IMR-90 (cell line): ENCODE measurements around the gene ITPR3. TPM values are rescaled to one million over a fixed set of nuclear protein-coding genes. Genes with fewer than 3 reads are reported as not detected.

Source experiments
- ATAC-seq: fragments of 200-7000 bp; cut with Tn5 transposase; 2 replicates; pipeline ENCODE4 v1.9.1; 2020; ENCODE audit warnings: low read depth, mild to moderate bottlenecking, moderate library complexity
- BruUV-seq: library from RNA; stranded (reverse); fragments of 400-500 nt; replicated peaks from 2 replicates; lab custom pipeline; 2021; lab: Mats Ljungman, UMichigan
- CTCF ChIA-PET: fragments of 300-600 bp; formaldehyde crosslinking; extraction: SDS; loops from one replicate; lab custom pipeline; 2021; ENCODE audit warnings: antibody characterized with exemption; lab: Yijun Ruan, JAX
- POLR2A ChIA-PET: fragments of 300-600 bp; sonication (Branson Sonifier 250); formaldehyde crosslinking; loops from one replicate; lab custom pipeline; 2022; ENCODE audit warnings: antibody characterized with exemption; ENCODE audit not compliant: unreplicated experiment; lab: Charles Lee
- DNase-seq: peaks from one replicate; pipeline ENCODE4 v3.0.0; 2013
- H2AFZ ChIP-seq: replicated peaks from 2 replicates; pipeline ENCODE3; 2013; ENCODE audit warnings: low read length, mild to moderate bottlenecking; ENCODE audit not compliant: poor library complexity
- H2AK5ac ChIP-seq: 2 replicates; pipeline ENCODE4 v1.6.1; 2013; ENCODE audit warnings: low read depth, low read length, inconsistent platforms
- H2AK9ac ChIP-seq: replicated peaks from 2 replicates; pipeline ENCODE3; 2013; ENCODE audit warnings: mild to moderate bottlenecking, low read depth, low read length, moderate library complexity; ENCODE audit not compliant: poor library complexity
- H2BK120ac ChIP-seq: 2 replicates; pipeline ENCODE4 v1.6.1; 2013; ENCODE audit warnings: low read depth, low read length, inconsistent platforms
- H2BK15ac ChIP-seq: 3 replicates; pipeline ENCODE4 v1.6.1; 2013; ENCODE audit warnings: low read depth, low read length, inconsistent platforms
- H2BK20ac ChIP-seq: 2 replicates; pipeline ENCODE4 v1.6.1; 2013; ENCODE audit warnings: low read depth, mild to moderate bottlenecking, inconsistent platforms, low read length, moderate library complexity
- H2BK5ac ChIP-seq: 2 replicates; pipeline ENCODE4 v1.6.1; 2013; ENCODE audit warnings: mild to moderate bottlenecking, low read depth, low read length, inconsistent platforms; ENCODE audit not compliant: poor library complexity, severe bottlenecking
- H3K14ac ChIP-seq: replicated peaks from 2 replicates; pipeline ENCODE4 v1.6.1; 2013; ENCODE audit warnings: low read depth, low read length, inconsistent platforms
- H3K18ac ChIP-seq: 2 replicates; pipeline ENCODE4 v1.6.1; 2013; ENCODE audit warnings: low read depth, low read length, control low read depth
- H3K23ac ChIP-seq: 2 replicates; pipeline ENCODE4 v1.6.1; 2013; ENCODE audit warnings: low read depth, low read length, inconsistent platforms
- H3K27ac ChIP-seq: 2 replicates; pipeline ENCODE4 v1.5.1; 2013; ENCODE audit warnings: mild to moderate bottlenecking, control low read depth, low read length; ENCODE audit not compliant: insufficient read depth
- H3K27me3 ChIP-seq: 2 replicates; pipeline ENCODE4 v1.6.1; 2013; ENCODE audit warnings: low read length; ENCODE audit not compliant: control insufficient read depth, insufficient read depth
- H3K36me3 ChIP-seq: 2 replicates; pipeline ENCODE4 v1.6.1; 2013; ENCODE audit warnings: low read length, mixed read lengths; ENCODE audit not compliant: control insufficient read depth, insufficient read depth
- H3K4ac ChIP-seq: 2 replicates; pipeline ENCODE4 v1.6.1; 2013; ENCODE audit warnings: low read depth, low read length, inconsistent platforms
- H3K4me1 ChIP-seq: 2 replicates; pipeline ENCODE4 v1.6.1; 2013; ENCODE audit warnings: low read length, mixed read lengths; ENCODE audit not compliant: control insufficient read depth, insufficient read depth
- H3K4me2 ChIP-seq: 2 replicates; pipeline ENCODE4 v1.6.1; 2013; ENCODE audit warnings: low read depth, mild to moderate bottlenecking, control low read depth, low read length, moderate library complexity
- H3K4me3 ChIP-seq: 2 replicates; pipeline ENCODE4 v1.5.1; 2013; ENCODE audit warnings: low read depth, mild to moderate bottlenecking, control low read depth, low read length, moderate library complexity; ENCODE audit not compliant: insufficient read depth
- H3K56ac ChIP-seq: 2 replicates; pipeline ENCODE4 v1.6.1; 2013; ENCODE audit warnings: low read length, inconsistent platforms; ENCODE audit not compliant: insufficient read depth; ENCODE audit errors: extremely low read depth
- H3K79me1 ChIP-seq, 2 experiments: 2 replicates each; pipeline ENCODE4 v1.6.1; 2013; ENCODE audit warnings: low read length in 2 of 2, inconsistent platforms in 1 of 2, low read depth in 1 of 2
- H3K9ac ChIP-seq: 2 replicates; pipeline ENCODE4 v1.6.1; 2013; ENCODE audit warnings: low read depth, low read length, control low read depth
- H3K9me1 ChIP-seq: 2 replicates; pipeline ENCODE4 v1.6.1; 2013; ENCODE audit warnings: low read length, inconsistent platforms; ENCODE audit not compliant: insufficient read depth
- H3K9me3 ChIP-seq: 2 replicates; pipeline ENCODE4 v1.6.1; 2013; ENCODE audit warnings: low read length; ENCODE audit not compliant: control insufficient read depth, insufficient read depth
- H4K20me1 ChIP-seq: 2 replicates; pipeline ENCODE4 v1.6.1; 2013; ENCODE audit warnings: low read length, inconsistent platforms; ENCODE audit not compliant: insufficient read depth
- H4K5ac ChIP-seq: 2 replicates; pipeline ENCODE4 v1.6.1; 2013; ENCODE audit warnings: mild to moderate bottlenecking, low read depth, low read length, control low read depth
- H4K8ac ChIP-seq, 2 experiments: 2 replicates each; pipeline ENCODE4 v1.6.1; 2013; ENCODE audit warnings: low read depth in 2 of 2, low read length in 2 of 2, control low read depth in 1 of 2, inconsistent platforms in 1 of 2
- H4K91ac ChIP-seq: 2 replicates; pipeline ENCODE4 v1.6.1; 2013; ENCODE audit warnings: low read depth, low read length, inconsistent platforms; ENCODE audit not compliant: insufficient read depth
- BHLHE40 ChIP-seq: fragments of 150-350 bp; IDR thresholded peaks from 2 replicates; pipeline ENCODE4 v1.6.1; 2016; ENCODE audit warnings: mild to moderate bottlenecking, low read depth, low read length
- CEBPB ChIP-seq: IDR thresholded peaks from 2 replicates; pipeline ENCODE4 v1.6.1; 2012; ENCODE audit warnings: low read depth, low read length, improper control_type of control experiment
- CHD1 ChIP-seq: IDR thresholded peaks from 2 replicates; pipeline ENCODE4 v1.6.1; 2012; ENCODE audit warnings: low read depth, low read length, improper control_type of control experiment
- ELK1 ChIP-seq: fragments of 150-350 bp; IDR thresholded peaks from 2 replicates; pipeline ENCODE4 v1.6.1; 2016; ENCODE audit warnings: low read depth, mild to moderate bottlenecking, low read length, moderate library complexity, borderline replicate concordance
- FOS ChIP-seq: fragments of 150-350 bp; IDR thresholded peaks from 2 replicates; pipeline ENCODE4 v1.6.1; 2016; ENCODE audit warnings: low read depth, low read length
- MAFK ChIP-seq: IDR thresholded peaks from 2 replicates; pipeline ENCODE4 v1.6.1; 2012; ENCODE audit warnings: low read depth, low read length, improper control_type of control experiment
- MAZ ChIP-seq: IDR thresholded peaks from 2 replicates; pipeline ENCODE4 v1.6.1; 2012; ENCODE audit warnings: low read depth, mild to moderate bottlenecking, low read length, improper control_type of control experiment, moderate library complexity, borderline replicate concordance
- MXI1 ChIP-seq: IDR thresholded peaks from 2 replicates; pipeline ENCODE4 v1.6.1; 2012; ENCODE audit warnings: low read depth, mild to moderate bottlenecking, low read length, moderate library complexity, borderline replicate concordance
- NFE2L2 ChIP-seq: fragments of 150-350 bp; IDR thresholded peaks from 2 replicates; pipeline ENCODE4 v1.6.1; 2016; ENCODE audit warnings: low read depth, mild to moderate bottlenecking, low read length
- POLR2A ChIP-seq: IDR thresholded peaks from 2 replicates; pipeline ENCODE4 v1.6.1; 2012; ENCODE audit warnings: mild to moderate bottlenecking, low read depth, low read length
- RAD21 ChIP-seq: IDR thresholded peaks from 2 replicates; pipeline ENCODE4 v1.6.1; 2012; ENCODE audit warnings: low read length, improper control_type of control experiment
- SMC3 ChIP-seq: fragments of 150-350 bp; IDR thresholded peaks from 2 replicates; pipeline ENCODE4 v1.6.1; 2016; ENCODE audit warnings: low read depth, mild to moderate bottlenecking, antibody characterized with exemption, low read length, moderate library complexity
- WGBS, 2 experiments: methylation state at CpG; one replicate each; pipeline versions ENCODE4 v1.1.5 to v1.1.7; 2013; ENCODE audit warnings: missing lambda C conversion rate in 2 of 2; ENCODE audit not compliant: insufficient read length in 1 of 2; ENCODE audit errors: extremely low coverage in 2 of 2; 5-methylcytosine and 5-hydroxymethylcytosine counted together
- dilution Hi-C: fragments of 300-500 bp; cut with HindIII; formaldehyde crosslinking; loops from one replicate; pipeline ENCODE4 v1.14.3; 2018; ENCODE audit warnings: low sequenced_read_pairs; ENCODE audit not compliant: unreplicated experiment
- in situ Hi-C: fragments of 300-500 bp; cut with MboI; formaldehyde crosslinking; loops from 3 replicates; pipeline ENCODE4 v1.14.3; 2019; ENCODE audit warnings: low sequenced_read_pairs, inconsistent platforms, mixed read lengths
- intact Hi-C: fragments of 100-400 bp; cut with micrococcal nuclease; formaldehyde crosslinking; loops from 2 replicates; pipeline ENCODE4 v1.10.0; 2022
- polyA plus RNA-seq, 3 experiments: library from polyadenylated mRNA; depleted of rRNA; stranded (reverse); fragments of >200 nt; gene quantifications; 2 replicates each; pipeline ENCODE4 v1.2.3, GENCODE V29; 2012; ENCODE audit warnings: low replicate concordance in 1 of 3
- total RNA-seq: library from RNA; depleted of rRNA; stranded (reverse); fragments of >200 nt; gene quantifications from 2 replicates; pipeline ENCODE4 v1.2.3, GENCODE V29; 2012

ITPR3 gene
- total and polyA plus RNA-seq, 2 of the 4 experiments (the other 2 are of a cell fraction) = 1.6 to 3.7 TPM

- DNase-seq (no peak), ATAC-seq (no peak)
- H3K27ac ChIP-seq = no peak overlapping the region
- no peak overlapping the region for H3K14ac ChIP-seq
- no peaks in the 10 kb centered on the region for H3K9me3 ChIP-seq
- H3K79me1 ChIP-seq = no peaks in the 10 kb centered on the region
- H2BK120ac ChIP-seq = no peak overlapping the region
- H3K4me1 ChIP-seq = no peaks in the 10 kb centered on the region
- BruUV-seq = no TSS peak
- no peak overlapping the region for H2BK15ac ChIP-seq
- H2AFZ ChIP-seq = no peak overlapping the region
- H2BK20ac ChIP-seq = no peak overlapping the region
- H3K23ac ChIP-seq = no peak overlapping the region
- TF ChIP-seq CHD1 (no peak), RAD21 (no peak), CEBPB (no peak), MAFK (no peak), SMC3 (no peak), BHLHE40 (no peak), NFE2L2 (no peak), FOS (no peak), MAZ (no peak), MXI1 (no peak), POLR2A (no peak), ELK1 (no peak)
- H3K4ac ChIP-seq = no peak overlapping the region
- no peaks in the 10 kb centered on the region for H3K36me3 ChIP-seq
- no peak overlapping the region for H2AK9ac ChIP-seq
- CTCF ChIA-PET = no interaction called here
- peaks cover 58% of the 10 kb centered on the region for H3K27me3 ChIP-seq
- no peak overlapping the region for H3K18ac ChIP-seq
- H4K20me1 ChIP-seq = no peaks in the 10 kb centered on the region
- H3K56ac ChIP-seq = no peak overlapping the region
- dilution Hi-C loops (no loop called here), in situ Hi-C loops (loop anchor here (10.0 kb wide), 1 partner anchor 435 kb away; no protein-coding TSS in a partner anchor), intact Hi-C loops (no loop called here)
- H3K9ac ChIP-seq = no peak overlapping the region
- H3K4me3 ChIP-seq = no peak overlapping the region
- H2BK5ac ChIP-seq = no peak overlapping the region
- no peak overlapping the region for H2AK5ac ChIP-seq
- H3K9me1 ChIP-seq = no peaks in the 10 kb centered on the region
- H4K91ac ChIP-seq = no peak overlapping the region
- WGBS, 2 experiments = 58% methylated on average over 6 of the region's 11 CpGs; no CpG with 5 or more reads in 1 of the 2 experiments
- no peak overlapping the region for H4K5ac ChIP-seq
- POLR2A ChIA-PET = no interaction called here
- no peak overlapping the region for H3K4me2 ChIP-seq
- no peak overlapping the region for H4K8ac ChIP-seq
These were observed 98.3 kb downstream of the ITPR3 start for GRCh38 chr6:33719326-33719987.
